GM21367 (cell line): ENCODE results near the gene NEO1.
"Not testable (repeated sequence)": the region's sequence is repeated elsewhere in the genome, so short reads cannot be mapped to it uniquely, and the experiment has no call there.

Source experiments
- ATAC-seq: cut with Tn5 transposase; IDR thresholded peaks from one replicate; pipeline ENCODE4 v1.9.1; 2021; ENCODE audit not compliant: unreplicated experiment

Gene NEO1

GRCh38 chr15:73296609-73297353 is 244.5 kb downstream of the NEO1 start:
- no peak for ATAC-seq

GRCh38 chr15:73298522-73299245 is 246.4 kb downstream of the NEO1 start:
- ATAC-seq: no peak

- ATAC-seq: not testable (repeated sequence)
Measured at GRCh38 chr15:73300286-73300685, 248.0 kb downstream of the NEO1 start.

- ATAC-seq: no peak
Measured at GRCh38 chr15:73303636-73304035, 251.4 kb downstream of the NEO1 start.

GRCh38 chr15:73305331-73306211 is 253.3 kb downstream of the NEO1 start:
- no peak for ATAC-seq

- no peak for ATAC-seq
Measured at GRCh38 chr15:73308305-73308704, 256.0 kb downstream of the NEO1 start.

GRCh38 chr15:73313861-73314260 is 261.6 kb downstream of the NEO1 start:
- ATAC-seq: no peak

- ATAC-seq: no peak
Measured at GRCh38 chr15:73317651-73318462, 265.6 kb downstream of the NEO1 start.

GRCh38 chr15:73318463-73319351 is 266.4 kb downstream of the NEO1 start:
- no peak for ATAC-seq

- no peak for ATAC-seq
Measured at GRCh38 chr15:73319460-73320245, 267.4 kb downstream of the NEO1 start.

- ATAC-seq: no peak
Measured at GRCh38 chr15:73320619-73321180, 268.4 kb downstream of the NEO1 start.

- ATAC-seq: no peak
Measured at GRCh38 chr15:73321496-73322450, 269.5 kb downstream of the NEO1 start.

- no peak for ATAC-seq
Measured at GRCh38 chr15:73322665-73323373, 270.6 kb downstream of the NEO1 start.

GRCh38 chr15:73323374-73323955 is 271.2 kb downstream of the NEO1 start:
- ATAC-seq: no peak

- ATAC-seq: no peak
Measured at GRCh38 chr15:73323956-73324355, 271.7 kb downstream of the NEO1 start.

- ATAC-seq: no peak
Measured at GRCh38 chr15:73324496-73325170, 272.4 kb downstream of the NEO1 start.
